CD4-positive, CD25-positive, alpha-beta regulatory T cell (primary cell): ENCODE results near the gene VDAC1. TPM values are rescaled to one million over a fixed set of nuclear protein-coding genes. Genes with fewer than 3 reads are reported as not detected.

Source experiments
- ATAC-seq, 2 donors: fragments of 150-1000 bp; cut with Tn5 transposase; one replicate each; pipeline ENCODE4 v1.10.0; 2021; ENCODE audit warnings: low read depth in 2 of 2, moderate number of reproducible peaks in 2 of 2, moderate library complexity in 1 of 2
- DNase-seq, 3 donors: peaks; one replicate each; pipeline versions ENCODE4 v3.0.0 to v3.0.0-alpha.2; 2012 to 2022; ENCODE audit warnings: mixed read lengths in 1 of 3
- H3K27ac ChIP-seq: one replicate; pipeline ENCODE4 v1.7.0; 2013; ENCODE audit warnings: mild to moderate bottlenecking, low read length; ENCODE audit not compliant: insufficient read depth, poor library complexity, severe bottlenecking
- H3K27me3 ChIP-seq: one replicate; pipeline ENCODE4 v1.7.0; 2013; ENCODE audit warnings: low read length; ENCODE audit not compliant: control insufficient read depth, insufficient read depth
- H3K36me3 ChIP-seq: one replicate; pipeline ENCODE4 v1.7.0; 2013; ENCODE audit warnings: mild to moderate bottlenecking, low read length, moderate library complexity; ENCODE audit not compliant: control insufficient read depth, insufficient read depth
- H3K4me1 ChIP-seq: 2 replicates; pipeline ENCODE4 v1.7.0; 2013; ENCODE audit warnings: mild to moderate bottlenecking, low read length; ENCODE audit not compliant: insufficient read depth, control insufficient read depth, poor library complexity, severe bottlenecking
- H3K4me3 ChIP-seq: one replicate; pipeline ENCODE4 v1.7.0; 2013; ENCODE audit warnings: low read depth, mild to moderate bottlenecking, low read length, moderate library complexity
- H3K9me3 ChIP-seq, 2 experiments: 1 replicate in 1 of 2; 2 replicates in 1 of 2; pipeline ENCODE4 v1.7.0; 2013; ENCODE audit warnings: low read length in 2 of 2, mild to moderate bottlenecking in 1 of 2, moderate library complexity in 1 of 2; ENCODE audit not compliant: control insufficient read depth in 2 of 2
- H3K27ac Mint-ChIP-seq, 3 donors: one replicate each; pipeline ENCODE4 v1.8.0; 2020 to 2022; ENCODE audit warnings: mild to moderate bottlenecking in 3 of 3, mixed read lengths in 3 of 3, moderate library complexity in 2 of 3
- H3K27me3 Mint-ChIP-seq: one replicate; pipeline ENCODE4 v1.8.0; 2022; ENCODE audit warnings: mild to moderate bottlenecking, mixed read lengths
- H3K36me3 Mint-ChIP-seq: one replicate; pipeline ENCODE4 v1.8.0; 2020; ENCODE audit warnings: mixed read lengths
- H3K4me1 Mint-ChIP-seq, 4 donors: one replicate each; pipeline ENCODE4 v1.8.0; 2020 to 2022; ENCODE audit warnings: mixed read lengths in 4 of 4, mild to moderate bottlenecking in 1 of 4
- H3K4me3 Mint-ChIP-seq, 4 donors: one replicate each; pipeline ENCODE4 v1.8.0; 2020 to 2022; ENCODE audit warnings: mild to moderate bottlenecking in 4 of 4, mixed read lengths in 4 of 4, moderate library complexity in 3 of 4
- H3K9me3 Mint-ChIP-seq, 7 donors: one replicate each; pipeline ENCODE4 v1.8.0; 2020 to 2022; ENCODE audit warnings: mixed read lengths in 7 of 7, mild to moderate bottlenecking in 3 of 7, moderate library complexity in 2 of 7
- polyA plus RNA-seq, 4 donors: library from polyadenylated mRNA; unstranded; fragments of 300-500 nt; fragmentation: Illumina TruSeq; gene quantifications; one replicate each; pipeline ENCODE4 v1.2.3, GENCODE V29; 2021
- total RNA-seq: library from RNA; stranded (reverse); gene quantifications from one replicate; pipeline ENCODE4 v1.2.3, GENCODE V29; 2022

The VDAC1 gene
- total and polyA plus RNA-seq, 5 donors from 2014 or later = 56.0 to 104 (median 93.9) TPM

DNA sequence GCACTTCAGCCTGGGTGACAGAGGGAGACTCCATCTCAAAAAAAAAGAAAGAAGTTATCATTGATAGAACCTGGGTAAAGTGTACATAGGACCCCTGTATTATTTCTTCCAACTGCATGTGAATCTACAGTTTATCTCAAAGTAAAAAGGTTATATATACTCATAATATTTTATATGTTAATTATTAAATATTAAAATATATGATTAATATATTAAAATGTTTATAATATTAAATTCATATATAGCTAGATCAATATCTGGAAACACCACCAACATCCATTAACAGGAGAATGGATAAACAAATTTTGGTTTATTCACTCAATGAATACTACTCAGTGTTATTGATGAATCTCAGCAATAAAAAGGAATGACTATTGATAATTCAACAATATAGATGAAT, 56.1 kb downstream of the VDAC1 start:
- Histone ChIP-seq H3K9me3 (no peaks in the 10 kb centered on the region), H3K4me1 (no peaks in the 10 kb centered on the region), H3K27ac (no peak overlapping the region), H3K27me3 (peaks cover 4% of the 10 kb centered on the region), H3K4me3 (no peak overlapping the region), H3K36me3 (no peaks in the 10 kb centered on the region)
- no peaks in the 10 kb centered on the region for H3K4me1 Mint-ChIP-seq
- peaks cover 4% of the 10 kb centered on the region for H3K27me3 Mint-ChIP-seq
- no peaks in the 10 kb centered on the region for H3K9me3 Mint-ChIP-seq
- H3K4me3 Mint-ChIP-seq = no peak overlapping the region
- no peak overlapping the region for H3K27ac Mint-ChIP-seq
- DNase-seq (no peak), ATAC-seq (no peak)
- peaks cover 2% of the 10 kb centered on the region for H3K36me3 Mint-ChIP-seq

DNA sequence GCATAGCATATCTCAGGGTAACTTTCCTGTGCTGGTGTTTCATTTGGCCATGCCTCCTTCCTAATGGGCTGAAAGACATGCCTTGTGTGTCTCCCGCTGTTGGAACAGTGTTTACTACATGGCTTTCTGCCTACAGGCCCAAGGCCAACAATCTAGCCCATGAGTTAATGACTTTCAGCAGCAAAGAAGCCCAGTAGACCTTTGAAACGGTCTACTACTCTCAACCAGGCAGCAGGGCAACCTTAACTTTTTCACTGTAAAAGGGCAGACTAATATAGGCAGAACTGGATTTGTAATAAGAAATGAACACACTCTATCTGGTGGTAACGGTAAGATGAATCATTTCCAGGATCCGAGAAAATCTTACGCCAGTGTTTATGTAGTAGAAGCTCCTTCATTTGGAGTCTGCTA, 57.3 kb downstream of the VDAC1 start:
- ATAC-seq (no peak), DNase-seq (no peak)
- H3K4me1 Mint-ChIP-seq = no peaks in the 10 kb centered on the region
- no peaks in the 10 kb centered on the region for H3K36me3 Mint-ChIP-seq
- no peak overlapping the region for H3K27ac Mint-ChIP-seq
- peaks cover 4% of the 10 kb centered on the region for H3K27me3 Mint-ChIP-seq
- H3K4me3 Mint-ChIP-seq = no peak overlapping the region
- Histone ChIP-seq H3K36me3 (no peaks in the 10 kb centered on the region), H3K27me3 (peaks cover 4% of the 10 kb centered on the region), H3K4me3 (no peak overlapping the region), H3K9me3 (no peaks in the 10 kb centered on the region), H3K4me1 (no peaks in the 10 kb centered on the region), H3K27ac (no peak overlapping the region)
- peaks cover 0 to 1% (median 0%) of the 10 kb centered on the region in 7 donors for H3K9me3 Mint-ChIP-seq

- no peak for DNase-seq
- Histone ChIP-seq H3K36me3 (no peaks in the 10 kb centered on the region), H3K4me3 (no peak overlapping the region), H3K9me3 (no peaks in the 10 kb centered on the region), H3K27me3 (peaks cover 4% of the 10 kb centered on the region), H3K27ac (no peak overlapping the region), H3K4me1 (no peaks in the 10 kb centered on the region)
- H3K9me3 Mint-ChIP-seq = peaks cover 0 to 1% (median 0%) of the 10 kb centered on the region in 7 donors
- no peak overlapping the region for H3K4me3 Mint-ChIP-seq
- no peak overlapping the region for H3K27ac Mint-ChIP-seq
- H3K36me3 Mint-ChIP-seq = no peaks in the 10 kb centered on the region
- ATAC-seq = no peak
- H3K4me1 Mint-ChIP-seq = no peaks in the 10 kb centered on the region
- H3K27me3 Mint-ChIP-seq = peaks cover 4% of the 10 kb centered on the region
Observed at GRCh38 chr5:133945568-133945967, 59.2 kb downstream of the VDAC1 start.

DNA sequence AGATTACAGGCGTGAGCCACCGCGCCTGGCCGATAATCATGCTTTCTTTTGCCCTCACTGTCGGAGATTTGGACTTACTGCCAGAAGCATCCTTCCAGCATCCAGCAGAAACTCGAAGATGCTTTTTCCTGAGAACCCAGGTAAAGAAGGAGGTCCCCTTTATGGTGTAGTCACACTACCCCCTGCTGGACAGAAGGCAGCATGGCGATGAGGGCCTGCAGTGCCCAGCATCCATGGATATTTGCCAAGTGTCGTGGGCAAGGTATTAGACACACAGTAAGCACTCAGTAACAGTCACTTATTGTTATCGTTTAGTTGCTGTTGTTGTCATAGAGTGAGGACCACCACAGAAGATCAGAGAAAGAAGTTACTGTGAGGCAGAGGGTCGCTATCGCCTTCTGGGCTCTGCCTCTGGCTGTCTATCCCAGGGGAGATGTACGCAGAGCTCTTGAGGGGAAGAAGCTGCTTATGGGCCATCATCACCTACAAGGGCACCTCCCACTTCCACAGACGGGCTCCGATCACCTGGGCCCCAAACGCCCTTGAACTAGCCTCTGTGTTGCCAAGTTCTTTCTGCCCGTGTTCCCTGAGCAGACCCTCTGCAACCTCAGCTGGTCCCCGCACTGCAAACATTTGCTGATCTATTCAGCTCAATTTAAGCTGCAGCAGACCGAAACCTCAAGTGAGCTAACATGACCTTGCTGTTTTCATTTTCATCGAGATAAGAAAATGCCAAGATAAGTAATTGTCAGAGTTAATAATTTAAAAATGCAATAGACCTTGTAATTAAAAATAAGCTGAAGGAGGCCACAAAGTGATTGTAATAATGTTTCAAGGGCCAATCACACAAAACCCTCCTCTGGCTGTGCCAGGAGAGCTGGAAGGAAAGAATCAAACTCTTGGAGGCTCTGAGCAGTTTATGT, 60.3 kb downstream of the VDAC1 start:
- Histone ChIP-seq H3K4me1 (no peaks in the 10 kb centered on the region), H3K27me3 (peaks cover 4% of the 10 kb centered on the region), H3K27ac (no peak overlapping the region), H3K9me3 (no peaks in the 10 kb centered on the region), H3K36me3 (no peaks in the 10 kb centered on the region), H3K4me3 (no peak overlapping the region)
- ATAC-seq = no peak
- no peaks in the 10 kb centered on the region for H3K36me3 Mint-ChIP-seq
- peaks cover 0 to 1% (median 0%) of the 10 kb centered on the region in 7 donors for H3K9me3 Mint-ChIP-seq
- no peak overlapping the region for H3K4me3 Mint-ChIP-seq
- H3K27me3 Mint-ChIP-seq = peaks cover 4% of the 10 kb centered on the region
- peak in 2 of 3 donors; percentile 8 to 44 for DNase-seq
- H3K27ac Mint-ChIP-seq = no peak overlapping the region
- H3K4me1 Mint-ChIP-seq = no peaks in the 10 kb centered on the region

DNA sequence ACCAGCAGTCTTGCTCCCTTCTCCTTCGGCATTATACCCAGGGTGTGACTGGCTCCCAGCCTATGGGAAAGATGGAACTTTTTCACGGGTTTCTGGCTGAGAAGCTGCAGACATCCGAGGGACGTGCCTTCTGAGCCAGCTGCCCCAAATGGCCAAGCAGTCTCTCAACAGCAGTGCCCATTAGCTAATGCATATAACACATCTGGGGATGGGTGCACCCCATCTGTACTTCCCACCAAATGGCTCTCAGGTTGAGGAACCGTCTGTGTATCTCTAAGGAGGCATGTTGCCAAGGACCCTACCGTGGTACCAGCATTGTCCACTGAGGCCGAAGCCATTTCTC, 61.3 kb downstream of the VDAC1 start:
- Mint-ChIP-seq H3K9me3 (peaks cover 0 to 1% (median 0%) of the 10 kb centered on the region in 7 donors), H3K27ac (no peak overlapping the region), H3K4me3 (no peak overlapping the region), H3K36me3 (no peaks in the 10 kb centered on the region), H3K27me3 (peaks cover 4% of the 10 kb centered on the region), H3K4me1 (no peaks in the 10 kb centered on the region)
- no peaks in the 10 kb centered on the region for H3K4me1 ChIP-seq
- H3K27me3 ChIP-seq = peaks cover 4% of the 10 kb centered on the region
- no peak overlapping the region for H3K4me3 ChIP-seq
- H3K36me3 ChIP-seq = no peaks in the 10 kb centered on the region
- no peak for ATAC-seq
- no peak overlapping the region for H3K27ac ChIP-seq
- no peak for DNase-seq
- no peaks in the 10 kb centered on the region for H3K9me3 ChIP-seq

DNA sequence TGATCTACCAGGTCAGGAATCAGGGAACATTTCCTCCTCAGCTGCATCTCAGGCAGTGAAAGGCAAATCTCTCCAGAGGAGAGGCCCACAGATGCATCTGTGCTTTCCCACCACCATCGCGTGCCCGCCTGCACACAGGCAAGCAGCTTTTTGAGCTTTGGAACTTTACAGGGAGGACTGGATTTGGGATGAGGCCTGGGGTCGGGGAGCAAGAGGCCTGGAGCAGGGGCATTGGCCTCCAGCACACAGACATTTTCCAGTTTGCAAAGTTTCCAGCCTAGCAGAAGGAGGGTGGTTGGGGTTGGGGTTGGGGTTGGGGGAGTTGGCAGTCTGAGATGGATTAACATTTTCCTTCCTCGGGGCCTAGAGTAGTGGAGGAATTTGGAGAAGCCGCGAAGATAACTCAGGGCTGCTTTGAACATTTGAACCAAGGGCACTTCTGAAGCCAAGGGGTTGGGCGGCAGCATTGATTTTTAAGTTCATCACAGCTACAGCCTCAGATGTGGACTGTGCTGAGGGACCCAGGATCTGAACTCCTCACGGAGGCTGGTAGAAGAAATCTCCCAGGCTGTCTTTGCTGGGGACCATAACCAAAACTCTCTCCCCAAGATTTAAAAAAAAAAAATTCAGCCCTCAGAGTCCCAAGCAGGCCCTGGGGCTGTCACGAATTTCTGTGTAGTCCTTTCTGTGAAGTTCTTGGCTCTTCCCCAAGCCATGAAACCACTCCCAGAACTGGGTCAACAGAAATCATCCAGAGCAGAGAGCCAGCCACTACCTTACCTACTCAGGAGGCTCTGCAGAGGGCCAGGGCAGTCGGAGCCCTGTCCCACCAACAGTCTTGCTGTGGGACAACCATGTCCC, 61.9 kb downstream of the VDAC1 start:
- Mint-ChIP-seq H3K27me3 (peaks cover 4% of the 10 kb centered on the region), H3K4me3 (no peak overlapping the region), H3K9me3 (peaks cover 0 to 1% (median 0%) of the 10 kb centered on the region in 7 donors), H3K4me1 (no peaks in the 10 kb centered on the region), H3K36me3 (no peaks in the 10 kb centered on the region), H3K27ac (peak overlapping the region in 1 of 3 donors; percentile 25)
- ATAC-seq = no peak
- H3K36me3 ChIP-seq = no peaks in the 10 kb centered on the region
- peaks cover 4% of the 10 kb centered on the region for H3K27me3 ChIP-seq
- H3K9me3 ChIP-seq = no peaks in the 10 kb centered on the region
- H3K4me3 ChIP-seq = no peak overlapping the region
- no peak overlapping the region for H3K27ac ChIP-seq
- no peak for DNase-seq
- H3K4me1 ChIP-seq = no peaks in the 10 kb centered on the region

- H3K36me3 Mint-ChIP-seq = no peaks in the 10 kb centered on the region
- ATAC-seq = no peak
- no peak overlapping the region for H3K4me3 ChIP-seq
- H3K27ac Mint-ChIP-seq = no peak overlapping the region
- no peaks in the 10 kb centered on the region for H3K9me3 ChIP-seq
- peaks cover 0 to 1% (median 0%) of the 10 kb centered on the region in 7 donors for H3K9me3 Mint-ChIP-seq
- H3K27me3 ChIP-seq = peaks cover 4% of the 10 kb centered on the region
- H3K27ac ChIP-seq = no peak overlapping the region
- no peak for DNase-seq
- no peaks in the 10 kb centered on the region for H3K4me1 ChIP-seq
- no peak overlapping the region for H3K4me3 Mint-ChIP-seq
- no peaks in the 10 kb centered on the region for H3K4me1 Mint-ChIP-seq
- H3K36me3 ChIP-seq = no peaks in the 10 kb centered on the region
- peaks cover 4% of the 10 kb centered on the region for H3K27me3 Mint-ChIP-seq
Observed at GRCh38 chr5:133941456-133942196, 63.1 kb downstream of the VDAC1 start.
